ENCODE results near the gene BMS1. TPM values are rescaled to one million over a fixed set of nuclear protein-coding genes. Genes with fewer than 3 reads are reported as not detected.
"Not testable (repeated sequence)": the region's sequence is repeated elsewhere in the genome, so short reads cannot be mapped to it uniquely, and the experiment has no call there.

The BMS1 gene
- total and polyA plus RNA-seq, 10 of the 15 experiments (the other 5 are each of a cell fraction or from before 2014, with no cell fraction given) = 7.6 to 33.6 (median 21.0) TPM

GRCh38 chr10:42869977-42870350, 87.4 kb downstream of the BMS1 start:
- ChIA-PET SMC1A (ENCODE audit: uncharacterized antibody, unreplicated experiment) (no interaction called here), CTCF (no interaction called here), POLR2A (no interaction called here), RAD21 (ENCODE audit: unreplicated experiment) (no interaction called here)
- Histone ChIP-seq H3K36me3 (ENCODE audit: control insufficient read depth in 2 of 2, insufficient read depth in 2 of 2, low read length in 1 of 2) (no peaks in the 10 kb centered on the region), H3K4me1 (ENCODE audit: control insufficient read depth, insufficient read depth, low read length) (no peaks in the 10 kb centered on the region), H3K9me3 (replicated peaks; ENCODE audit: control insufficient read depth, insufficient read depth, low read length) (no peaks in the 10 kb centered on the region), H2AFZ (ENCODE audit: control insufficient read depth, low read depth, low read length) (no peak overlapping the region), H3K27ac (ENCODE audit: control insufficient read depth, insufficient read depth) (no peak overlapping the region), H3K79me2 (ENCODE audit: control insufficient read depth, insufficient read depth, low read length) (no peaks in the 10 kb centered on the region), H4K20me1 (ENCODE audit: control insufficient read depth, insufficient read depth) (no peaks in the 10 kb centered on the region), H3K9ac (ENCODE audit: control insufficient read depth, insufficient read depth, low read length) (no peak overlapping the region), H3K27me3 (replicated peaks in 1 of 2; ENCODE audit: control insufficient read depth in 2 of 2, insufficient read depth in 2 of 2, low read length in 1 of 2) (no peaks in the 10 kb centered on the region; a peak in 1 of 4 replicates), H3K4me3 (no peak overlapping the region), H3K4me2 (ENCODE audit: control insufficient read depth, insufficient read depth) (no peak overlapping the region)
- BruUV-seq (replicated peaks) = no TSS peak
- ATAC-seq (no peak), FAIRE-seq (no peak), DNase-seq (ENCODE audit: low read depth, low spot score) (no peak)
- intact Hi-C loops (cut with micrococcal nuclease; ENCODE audit: unreplicated experiment) (no loop called here), in situ Hi-C loops (cut with MboI) (loop anchor here (10.0 kb wide), 1 partner anchor 595 kb away; no protein-coding TSS in a partner anchor)
- TF ChIP-seq HCFC1 (IDR thresholded peaks at IDR 0.05; ENCODE audit: low read length) (no peak), FOS (IDR thresholded peaks at IDR 0.05; ENCODE audit: borderline replicate concordance, extremely low read depth, insufficient read length) (no peak), ZNF274 (IDR thresholded peaks at IDR 0.05; ENCODE audit: insufficient read depth, insufficient read length) (no peak), SREBF1 (IDR thresholded peaks at IDR 0.05; ENCODE audit: low read length) (no peak), HDGF (IDR thresholded peaks at IDR 0.05) (no peak), SRF (IDR thresholded peaks at IDR 0.05; ENCODE audit: low read depth in 2 of 2, low read length in 2 of 2) (no peak), ATF7 (IDR thresholded peaks at IDR 0.05; ENCODE audit: low read depth) (no peak)
- 13% methylated on average over 8 of the region's 9 CpGs for WGBS (ENCODE audit: insufficient coverage, insufficient replicate concordance, low lambda C conversion rate, missing lambda C conversion rate)

- ATAC-seq; BruUV-seq (replicated peaks); H3K4me2 ChIP-seq (ENCODE audit: control insufficient read depth, insufficient read depth); SMC1A ChIA-PET (ENCODE audit: uncharacterized antibody, unreplicated experiment); in situ Hi-C loops (cut with MboI); H3K9ac ChIP-seq (ENCODE audit: control insufficient read depth, insufficient read depth, low read length); DNase-seq (ENCODE audit: low read depth, low spot score); H3K27ac ChIP-seq (ENCODE audit: control insufficient read depth, insufficient read depth); H4K20me1 ChIP-seq (ENCODE audit: control insufficient read depth, insufficient read depth); CTCF ChIA-PET; H2AFZ ChIP-seq (ENCODE audit: control insufficient read depth, low read depth, low read length); H3K4me1 ChIP-seq (ENCODE audit: control insufficient read depth, insufficient read depth, low read length); H3K4me3 ChIP-seq; H3K36me3 ChIP-seq (ENCODE audit: control insufficient read depth in 2 of 2, insufficient read depth in 2 of 2, low read length in 1 of 2); H3K27me3 ChIP-seq (replicated peaks in 1 of 2; ENCODE audit: control insufficient read depth in 2 of 2, insufficient read depth in 2 of 2, low read length in 1 of 2); FAIRE-seq; RAD21 ChIA-PET (ENCODE audit: unreplicated experiment); H3K79me2 ChIP-seq (ENCODE audit: control insufficient read depth, insufficient read depth, low read length); intact Hi-C loops (cut with micrococcal nuclease; ENCODE audit: unreplicated experiment); H3K9me3 ChIP-seq (replicated peaks; ENCODE audit: control insufficient read depth, insufficient read depth, low read length); POLR2A ChIA-PET: not testable (repeated sequence)
- WGBS (ENCODE audit: insufficient coverage, insufficient replicate concordance, low lambda C conversion rate, missing lambda C conversion rate) = 24% methylated on average over 13 of the region's 13 CpGs
Measured at GRCh38 chr10:42871138-42871641, 88.6 kb downstream of the BMS1 start.
